Measurements from ENCODE around the gene NBEAL2.

Gene NBEAL2

DNA sequence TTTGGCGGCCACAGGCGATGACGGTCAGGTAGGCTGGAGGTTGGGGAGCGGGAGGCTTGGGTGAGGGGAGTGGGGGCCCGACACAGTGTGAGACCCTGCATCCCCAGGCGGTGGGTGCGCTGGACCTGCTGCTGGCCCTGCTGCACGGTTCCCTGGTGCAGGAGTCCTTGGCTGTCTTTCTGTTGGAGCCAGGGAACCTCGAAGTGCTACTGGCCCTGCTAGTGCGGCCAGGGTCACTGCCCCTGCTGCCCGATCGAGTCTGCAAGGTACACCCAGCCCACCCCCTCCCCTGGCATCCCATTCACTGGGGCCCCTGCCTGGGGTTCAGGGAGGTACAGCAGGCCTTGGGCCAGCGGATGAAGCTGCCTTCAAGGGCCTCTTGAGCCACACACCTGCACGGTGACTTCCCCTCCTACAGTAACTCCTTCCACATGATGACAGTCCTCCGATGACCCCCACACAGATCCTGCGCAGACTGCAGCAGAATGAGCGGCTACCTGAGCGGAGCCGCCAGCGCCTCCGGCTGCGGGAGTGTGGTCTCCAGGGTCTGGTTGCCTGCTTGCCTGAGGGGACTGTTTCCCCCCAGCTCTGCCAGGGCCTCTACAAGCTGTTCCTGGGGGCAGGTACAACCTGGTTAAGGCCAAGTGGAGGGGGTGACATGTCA, 19.5 kb downstream of the NBEAL2 start:
- Histone ChIP-seq H3K27me3 (no peaks in the 10 kb centered on the region), H3K4me1 (peaks cover 47 to 61% (median 52%) of the 10 kb centered on the region in 10 experiments), H3K9me3 (replicated peaks in 1 of 11) (no peaks in the 10 kb centered on the region), H3K9ac (no peak overlapping the region), H3K36me3 (peaks cover 55 to 90% (median 72%) of the 10 kb centered on the region in 11 experiments), H4K20me1 (peaks cover 0 to 96% (median 0%) of the 10 kb centered on the region in 11 experiments; a peak in 6 of 22 replicates), H3K27ac (peak overlapping the region in 1 of 11 experiments; percentile 59; a peak in 1 of 22 replicates), H3K4me3 (no peak overlapping the region), H3K4me2 (peak overlapping the region; percentile 13 to 88 (median 79); a peak in 15 of 22 replicates)
- no peak for TF ChIP-seq Cebpa-rat (IDR thresholded peaks at IDR 0.05)

DNA sequence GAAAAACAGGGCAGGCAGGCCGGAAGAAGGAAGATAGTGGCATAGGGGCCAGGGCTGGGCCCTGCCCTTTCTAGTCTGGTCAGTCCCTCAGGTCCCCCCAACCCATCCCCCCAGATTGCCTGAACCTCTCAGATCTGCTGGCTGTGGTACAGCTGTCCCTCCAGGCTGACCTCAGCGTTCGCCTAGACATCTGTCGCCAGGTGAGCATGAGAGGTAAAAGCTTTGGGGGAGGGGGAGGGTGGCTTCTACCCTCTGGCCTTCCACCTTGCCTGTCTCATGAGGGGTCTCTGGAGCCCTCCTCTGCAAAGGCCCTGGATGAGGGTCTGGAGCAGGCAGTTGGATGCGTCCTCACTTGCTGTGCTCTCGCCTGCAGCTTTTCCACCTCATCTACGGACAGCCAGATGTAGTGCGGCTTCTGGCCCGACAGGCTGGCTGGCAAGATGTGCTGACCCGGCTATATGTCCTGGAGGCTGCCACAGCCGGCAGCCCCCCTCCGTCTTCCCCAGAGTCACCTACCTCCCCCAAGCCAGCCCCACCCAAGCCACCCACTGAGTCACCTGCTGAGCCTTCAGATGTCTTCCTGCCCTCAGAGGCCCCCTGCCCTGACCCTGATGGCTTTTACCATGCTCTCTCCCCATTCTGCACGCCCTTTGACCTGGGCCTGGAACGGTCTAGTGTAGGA, 20.2 kb downstream of the NBEAL2 start:
- Histone ChIP-seq H3K27me3 (no peaks in the 10 kb centered on the region), H3K9ac (peak overlapping the region in 2 of 11 experiments; percentile 8 to 46; a peak in 3 of 22 replicates), H3K9me3 (replicated peaks in 1 of 11) (no peaks in the 10 kb centered on the region), H4K20me1 (peaks cover 0 to 97% (median 0%) of the 10 kb centered on the region in 11 experiments; a peak in 6 of 22 replicates), H3K4me2 (peak overlapping the region in 7 of 11 experiments; percentile 19 to 71 (median 52); a peak in 7 of 22 replicates), H3K4me1 (peaks cover 47 to 61% (median 52%) of the 10 kb centered on the region in 10 experiments), H3K4me3 (no peak overlapping the region), H3K27ac (peak overlapping the region in 2 of 11 experiments; percentile 18 to 59; a peak in 2 of 22 replicates), H3K36me3 (peaks cover 62 to 90% (median 72%) of the 10 kb centered on the region in 11 experiments)
- no peak for TF ChIP-seq Cebpa-rat (IDR thresholded peaks at IDR 0.05)

DNA sequence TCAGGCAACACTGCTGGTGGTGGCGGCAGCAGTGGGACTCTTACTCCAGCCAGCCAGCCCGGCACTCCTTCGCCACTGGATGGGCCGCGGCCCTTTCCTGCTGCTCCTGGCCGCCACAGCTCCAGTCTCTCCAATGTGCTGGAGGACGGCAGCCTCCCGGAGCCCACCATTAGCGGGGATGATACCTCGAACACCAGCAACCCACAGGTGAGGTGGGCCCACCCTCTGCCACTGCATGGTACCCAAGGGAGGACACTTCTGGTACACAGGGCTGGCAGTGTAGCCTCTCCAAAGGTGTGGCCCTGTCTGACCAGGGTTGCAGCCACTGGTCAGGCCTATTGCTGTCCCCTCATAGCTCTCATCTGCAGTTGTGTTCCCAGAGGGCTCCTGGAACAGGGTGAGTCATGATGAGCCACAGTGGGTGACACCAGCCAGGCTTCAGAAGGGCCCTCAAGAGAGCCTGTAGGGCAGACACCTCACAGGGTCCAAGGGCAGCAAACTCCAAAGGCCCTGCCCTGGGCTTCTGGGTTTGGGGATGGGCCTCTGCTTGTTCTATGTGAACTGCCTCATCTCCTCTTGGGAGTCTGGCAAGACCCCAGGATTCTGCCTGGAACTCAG, 20.8 kb downstream of the NBEAL2 start:
- peaks cover 62 to 90% (median 72%) of the 10 kb centered on the region in 11 experiments for H3K36me3 ChIP-seq
- no peaks in the 10 kb centered on the region for H3K27me3 ChIP-seq
- TF ChIP-seq Cebpa-rat (IDR thresholded peaks at IDR 0.05), result no peak
- H4K20me1 ChIP-seq, result peaks cover 0 to 97% (median 0%) of the 10 kb centered on the region in 11 experiments; a peak in 7 of 22 replicates
- H3K4me3 ChIP-seq, result no peak overlapping the region
- peaks cover 46 to 59% (median 52%) of the 10 kb centered on the region in 10 experiments for H3K4me1 ChIP-seq
- H3K9me3 ChIP-seq (replicated peaks in 1 of 11), result no peaks in the 10 kb centered on the region
- H3K4me2 ChIP-seq, result peak overlapping the region; percentile 19 to 71 (median 52); a peak in 18 of 22 replicates
- H3K9ac ChIP-seq, result peak overlapping the region in 10 of 11 experiments; percentile 1 to 61 (median 39); a peak in 12 of 22 replicates
- peak overlapping the region in 6 of 11 experiments; percentile 9 to 59 (median 31); a peak in 8 of 22 replicates for H3K27ac ChIP-seq

DNA sequence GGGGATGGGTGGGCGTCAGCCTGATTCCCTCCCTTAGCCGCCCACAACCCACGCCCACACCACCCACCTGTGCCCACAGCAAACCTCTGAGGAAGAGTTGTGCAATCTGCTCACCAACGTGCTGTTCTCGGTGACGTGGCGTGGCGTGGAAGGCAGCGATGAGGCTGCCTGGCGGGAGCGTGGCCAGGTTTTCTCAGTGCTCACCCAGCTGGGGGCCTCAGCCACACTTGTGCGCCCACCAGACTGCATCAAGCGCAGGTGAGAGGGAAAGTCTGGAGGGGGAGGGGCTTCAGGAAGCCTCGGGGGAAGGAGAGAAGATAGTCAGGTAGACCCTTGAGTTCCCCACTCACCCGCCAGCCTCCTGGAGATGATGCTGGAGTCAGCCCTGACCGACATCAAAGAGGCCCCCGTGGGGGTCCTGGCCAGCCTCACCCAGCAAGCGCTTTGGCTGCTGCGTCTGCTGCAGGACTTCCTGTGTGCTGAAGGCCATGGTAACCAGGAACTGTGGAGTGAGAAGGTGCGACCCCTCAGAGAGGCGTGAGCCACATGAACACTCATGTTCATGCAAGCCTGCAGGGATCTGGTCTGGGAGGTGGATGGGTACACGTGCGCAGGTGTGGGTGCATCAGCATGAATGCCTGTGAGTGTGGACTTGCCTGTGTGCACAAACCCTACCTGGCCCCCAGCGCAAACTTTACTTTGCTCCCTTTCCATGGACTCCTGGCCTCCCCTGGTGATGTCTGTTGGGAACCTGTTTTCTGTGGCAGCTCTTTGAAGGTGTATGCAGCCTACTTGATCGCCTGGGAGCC, 21.7 kb downstream of the NBEAL2 start:
- peaks cover 37 to 55% (median 48%) of the 10 kb centered on the region in 10 experiments for H3K4me1 ChIP-seq
- H3K4me3 ChIP-seq, result no peak overlapping the region
- no peaks in the 10 kb centered on the region for H3K27me3 ChIP-seq
- peaks cover 0 to 97% (median 0%) of the 10 kb centered on the region in 11 experiments; a peak in 7 of 22 replicates for H4K20me1 ChIP-seq
- H3K9ac ChIP-seq, result peak overlapping the region in 10 of 11 experiments; percentile 1 to 61 (median 39); a peak in 11 of 22 replicates
- H3K27ac ChIP-seq, result peak overlapping the region in 6 of 11 experiments; percentile 9 to 59 (median 31); a peak in 7 of 22 replicates
- H3K9me3 ChIP-seq (replicated peaks in 1 of 11), result no peaks in the 10 kb centered on the region
- peak overlapping the region in 10 of 11 experiments; percentile 27 to 71 (median 54); a peak in 19 of 22 replicates for H3K4me2 ChIP-seq
- TF ChIP-seq Cebpa-rat (IDR thresholded peaks at IDR 0.05), result peak in 3 of 11 experiments; percentile 40 to 47 (median 44); a peak in 1 of 22 replicates
- peaks cover 64 to 90% (median 74%) of the 10 kb centered on the region in 11 experiments for H3K36me3 ChIP-seq

DNA sequence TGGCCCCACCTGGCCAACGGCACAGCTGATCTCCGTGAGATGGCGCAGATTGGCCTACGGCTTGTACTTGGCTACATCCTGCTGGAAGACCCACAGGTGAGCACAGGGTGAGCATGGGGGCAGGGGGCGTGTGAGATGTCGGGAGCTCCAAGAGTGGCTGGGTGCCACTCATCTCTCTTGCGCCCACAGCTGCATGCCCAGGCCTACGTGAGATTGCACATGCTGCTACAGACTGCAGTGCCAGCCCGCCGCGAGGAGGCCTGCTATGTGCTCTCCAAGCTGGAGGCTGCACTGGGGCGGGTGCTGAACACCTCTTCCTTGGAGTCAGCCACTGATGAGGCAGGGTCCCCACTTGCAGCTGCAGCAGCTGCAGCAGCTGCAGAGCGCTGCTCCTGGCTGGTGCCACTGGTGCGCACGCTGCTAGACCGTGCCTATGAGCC, 22.3 kb downstream of the NBEAL2 start:
- peaks cover 31 to 52% (median 44%) of the 10 kb centered on the region in 10 experiments for H3K4me1 ChIP-seq

DNA sequence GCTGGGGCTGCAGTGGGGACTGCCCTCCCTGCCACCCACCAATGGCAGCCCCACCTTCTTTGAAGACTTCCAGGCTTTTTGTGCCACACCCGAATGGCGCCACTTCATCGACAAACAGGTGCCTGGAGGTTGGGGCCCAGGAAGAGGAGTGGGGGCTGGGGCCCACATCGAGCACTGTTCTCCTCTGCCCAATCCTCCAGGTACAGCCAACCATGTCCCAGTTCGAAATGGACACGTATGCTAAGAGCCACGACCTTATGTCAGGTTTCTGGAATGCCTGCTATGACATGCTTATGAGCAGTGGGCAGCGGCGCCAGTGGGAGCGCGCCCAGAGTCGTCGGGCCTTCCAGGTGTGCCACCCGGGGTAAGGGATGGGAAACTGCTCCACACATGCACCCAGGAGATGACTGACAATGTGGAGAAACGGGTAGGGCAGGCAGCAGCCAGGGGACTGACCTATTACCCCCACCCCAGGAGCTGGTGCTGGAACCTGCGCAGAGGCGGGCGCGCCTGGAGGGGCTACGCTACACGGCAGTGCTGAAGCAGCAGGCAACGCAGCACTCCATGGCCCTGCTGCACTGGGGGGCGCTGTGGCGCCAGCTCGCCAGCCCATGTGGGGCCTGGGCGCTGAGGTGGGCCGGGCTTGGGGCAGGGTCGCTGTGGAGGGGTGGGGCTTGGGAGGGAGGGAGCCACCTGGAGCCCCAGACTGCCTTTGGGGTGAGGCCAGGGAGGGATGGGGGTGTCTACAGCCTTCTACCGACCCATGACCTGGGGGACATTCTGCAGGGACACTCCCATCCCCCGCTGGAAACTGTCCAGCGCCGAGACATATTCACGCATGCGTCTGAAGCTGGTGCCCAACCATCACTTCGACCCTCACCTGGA, 22.9 kb downstream of the NBEAL2 start:
- no peak overlapping the region for H3K27ac ChIP-seq
- H3K27me3 ChIP-seq, result no peaks in the 10 kb centered on the region
- no peak overlapping the region for H3K4me3 ChIP-seq
- H3K4me1 ChIP-seq, result peaks cover 24 to 52% (median 39%) of the 10 kb centered on the region in 10 experiments
- peaks cover 0 to 97% (median 0%) of the 10 kb centered on the region in 11 experiments; a peak in 7 of 22 replicates for H4K20me1 ChIP-seq
- H3K9ac ChIP-seq, result no peak overlapping the region
- H3K4me2 ChIP-seq, result no peak overlapping the region
- H3K9me3 ChIP-seq (replicated peaks in 1 of 11), result no peaks in the 10 kb centered on the region
- no peak for TF ChIP-seq Cebpa-rat (IDR thresholded peaks at IDR 0.05)
- peaks cover 77 to 97% (median 87%) of the 10 kb centered on the region in 11 experiments for H3K36me3 ChIP-seq

More for the DNA sequence above, 22.3 kb downstream of the NBEAL2 start:
- no peak for TF ChIP-seq Cebpa-rat (IDR thresholded peaks at IDR 0.05)
- Histone ChIP-seq H4K20me1 (peaks cover 0 to 97% (median 0%) of the 10 kb centered on the region in 11 experiments; a peak in 7 of 22 replicates), H3K9ac (no peak overlapping the region), H3K4me3 (no peak overlapping the region), H3K27me3 (no peaks in the 10 kb centered on the region), H3K9me3 (replicated peaks in 1 of 11) (no peaks in the 10 kb centered on the region), H3K4me2 (no peak overlapping the region), H3K36me3 (peaks cover 71 to 90% (median 80%) of the 10 kb centered on the region in 11 experiments), H3K27ac (peak overlapping the region in 1 of 11 experiments; percentile 59; a peak in 2 of 22 replicates)

DNA sequence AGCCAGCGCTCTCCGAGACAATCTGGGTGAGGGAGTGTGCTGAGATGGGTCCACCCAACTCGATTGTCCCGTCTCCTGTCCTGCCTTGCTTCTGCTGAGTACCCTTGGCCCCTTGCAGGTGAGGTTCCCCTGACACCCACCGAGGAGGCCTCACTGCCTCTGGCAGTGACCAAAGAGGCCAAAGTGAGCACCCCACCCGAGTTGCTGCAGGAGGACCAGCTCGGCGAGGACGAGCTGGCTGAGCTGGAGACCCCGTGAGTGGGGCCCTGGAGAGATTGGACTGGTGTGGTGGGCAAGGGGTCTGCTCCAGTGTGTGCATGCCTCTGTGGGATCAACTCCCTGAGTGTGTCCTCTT, 23.6 kb downstream of the NBEAL2 start:
- H3K4me3 ChIP-seq, result no peak overlapping the region
- H3K4me1 ChIP-seq, result peaks cover 18 to 52% (median 33%) of the 10 kb centered on the region in 10 experiments
- peaks cover 0 to 97% (median 0%) of the 10 kb centered on the region in 11 experiments; a peak in 8 of 22 replicates for H4K20me1 ChIP-seq
- no peak overlapping the region for H3K9ac ChIP-seq
- H3K27ac ChIP-seq, result no peak overlapping the region
- no peaks in the 10 kb centered on the region for H3K9me3 ChIP-seq (replicated peaks in 1 of 11)
- H3K27me3 ChIP-seq, result no peaks in the 10 kb centered on the region
- no peak for TF ChIP-seq Cebpa-rat (IDR thresholded peaks at IDR 0.05)
- H3K36me3 ChIP-seq, result peaks cover 77 to 98% (median 93%) of the 10 kb centered on the region in 11 experiments
- no peak overlapping the region for H3K4me2 ChIP-seq
